ENCODE measurements around the gene SLC29A1. TPM values are rescaled to one million over a fixed set of nuclear protein-coding genes. Genes with fewer than 3 reads are reported as not detected.
A peak's percentile ranks its signal among the peaks of the same experiment; 100 is the strongest.

Gene SLC29A1
- total and polyA plus RNA-seq, 2 of the 8 experiments (the other 6 are each of a cell fraction or from before 2014, with no cell fraction given) = 187 to 558 TPM

GRCh38 chr6:44269178-44269920, 46.0 kb downstream of the SLC29A1 start:
- Histone ChIP-seq H3K4me1 (replicated peaks in 1 of 4; ENCODE audit: control insufficient read depth in 3 of 4, insufficient read depth in 4 of 4, low read length in 3 of 4) (peaks cover 12 to 36% (median 15%) of the 10 kb centered on the region in 4 experiments), H2BK5ac (ENCODE audit: low read depth, low read length) (no peak overlapping the region), H3K9ac (replicated peaks in 1 of 4; ENCODE audit: extremely low read depth in 1 of 4, low read depth in 3 of 4, low read length in 3 of 4) (no peak overlapping the region), H4K20me1 (replicated peaks in 1 of 2; ENCODE audit: control insufficient read depth in 1 of 2, insufficient read depth in 2 of 2, low read length in 2 of 2) (peaks cover 0 to 1% of the 10 kb centered on the region in 2 experiments), H3K79me1 (ENCODE audit: low read depth, low read length) (no peaks in the 10 kb centered on the region; the same call in 1 of the 2 replicates), H2BK12ac (ENCODE audit: low read depth, low read length) (peak overlapping the region; percentile 62; the same call in 1 of the 2 replicates), H3K18ac (ENCODE audit: extremely low read depth, low read length) (no peak overlapping the region), H3K4ac (replicated peaks; ENCODE audit: insufficient read length, low read depth, low read length) (no peak overlapping the region), H2BK15ac (ENCODE audit: low read length) (no peak overlapping the region), H2BK20ac (ENCODE audit: low read length) (no peak overlapping the region), H3K4me3 (ENCODE audit: extremely low read depth in 1 of 4, insufficient read depth in 2 of 4, low read depth in 3 of 4, low read length in 4 of 4) (peak overlapping the region in 1 of 4 experiments; percentile 60; a peak in 3 of 8 replicates), H2AK5ac (ENCODE audit: low read depth, low read length) (no peak overlapping the region), H2BK120ac (replicated peaks; ENCODE audit: low read depth, low read length) (no peak overlapping the region), H2AFZ (ENCODE audit: low read length) (no peak overlapping the region), H3K14ac (ENCODE audit: insufficient read length) (no peak overlapping the region), H3K27ac (ENCODE audit: low read depth, low read length) (no peak overlapping the region), H3K56ac (replicated peaks; ENCODE audit: insufficient read length, low read depth, low read length) (no peak overlapping the region), H4K8ac (ENCODE audit: extremely low read depth, insufficient read depth, low read length) (no peak overlapping the region), H3K4me2 (ENCODE audit: insufficient read depth in 1 of 2, low read depth in 2 of 2, low read length in 2 of 2) (peak overlapping the region; percentile 71 to 72; a peak in 3 of 4 replicates), H3K27me3 (replicated peaks in 1 of 4; ENCODE audit: control insufficient read depth in 3 of 4, extremely low read depth in 1 of 4, insufficient read depth in 3 of 4, low read length in 3 of 4) (peaks cover 0 to 3% (median 0%) of the 10 kb centered on the region in 4 experiments; a peak in 2 of 7 replicates), H4K5ac (ENCODE audit: insufficient read length, low read depth, low read length) (no peak overlapping the region), H3K23ac (ENCODE audit: insufficient read length) (no peak overlapping the region), H3K79me2 (ENCODE audit: control insufficient read depth in 1 of 2, insufficient read depth in 2 of 2, low read length in 2 of 2) (peaks cover 0 to 4% of the 10 kb centered on the region in 2 experiments; a peak in 1 of 4 replicates), H3K9me3 (ENCODE audit: insufficient read depth in 2 of 2, low read depth in 1 of 2, low read length in 1 of 2) (no peaks in the 10 kb centered on the region), H3K23me2 (ENCODE audit: low read depth, low read length) (peaks cover 13% of the 10 kb centered on the region), H3K36me3 (ENCODE audit: control insufficient read depth in 2 of 4, insufficient read depth in 4 of 4, low read length in 3 of 4) (peaks cover 0 to 9% (median 0%) of the 10 kb centered on the region in 4 experiments; a peak in 3 of 8 replicates), H4K91ac (replicated peaks; ENCODE audit: insufficient read length, low read length) (no peak overlapping the region)
- no peak for TF ChIP-seq NRF1 (IDR thresholded peaks at IDR 0.05; ENCODE audit: low read depth, low read length)
- no peak for TF ChIP-seq CBX8 (IDR thresholded peaks at IDR 0.05; ENCODE audit: borderline replicate concordance, low read depth, low read length)
- TF ChIP-seq HDAC2 (IDR thresholded peaks at IDR 0.05; ENCODE audit: borderline replicate concordance in 1 of 2, low read depth in 2 of 2, low read length in 2 of 2) = no peak
- no peak for TF ChIP-seq GABPA (IDR thresholded peaks at IDR 0.05; ENCODE audit: borderline replicate concordance, insufficient read depth, low read length)
- no peak for TF ChIP-seq SUZ12 (IDR thresholded peaks at IDR 0.05; ENCODE audit: low read length)
- TF ChIP-seq SRF (IDR thresholded peaks at IDR 0.05; ENCODE audit: low read depth, low read length) = no peak
- ChIA-PET CTCF (ENCODE audit: partially characterized antibody) (interaction anchor here (0.6 to 19.0 kb wide), 17 partner anchors 10 to 138 kb away, joined by 3 to 330 read pairs (median 13); partner anchors contain the start of genes AARS2, HSP90AB1, SLC35B2 and SPATS1), POLR2A (ENCODE audit: partially characterized antibody) (interaction anchor here (1.3 to 12.0 kb wide), 13 partner anchors 9 to 73 kb away, joined by 3 to 138 read pairs (median 11); partner anchors contain the start of genes AARS2, HSP90AB1, SLC35B2 and SPATS1)
- DNase-seq (ENCODE audit: low read depth in 1 of 2, low spot score in 2 of 2) (no peak), FAIRE-seq (no peak)
- 93% methylated on average over 1 of the region's 1 CpG; no CpG with 5 or more reads in 1 of the 2 experiments for WGBS, 2 experiments (ENCODE audit: extremely low coverage in 1 of 2, insufficient coverage in 1 of 2, insufficient read length in 1 of 2, insufficient replicate concordance in 2 of 2, low coverage in 1 of 2, low lambda C conversion rate in 2 of 2, missing lambda C conversion rate in 1 of 2)
